GM04503 (cell line): Measurements from ENCODE around the gene CACNA2D2.

Source experiments
- DNase-seq: peaks from one replicate; pipeline ENCODE4 v3.0.0-alpha.2; 2012; ENCODE audit warnings: low read depth

CACNA2D2 gene

DNA sequence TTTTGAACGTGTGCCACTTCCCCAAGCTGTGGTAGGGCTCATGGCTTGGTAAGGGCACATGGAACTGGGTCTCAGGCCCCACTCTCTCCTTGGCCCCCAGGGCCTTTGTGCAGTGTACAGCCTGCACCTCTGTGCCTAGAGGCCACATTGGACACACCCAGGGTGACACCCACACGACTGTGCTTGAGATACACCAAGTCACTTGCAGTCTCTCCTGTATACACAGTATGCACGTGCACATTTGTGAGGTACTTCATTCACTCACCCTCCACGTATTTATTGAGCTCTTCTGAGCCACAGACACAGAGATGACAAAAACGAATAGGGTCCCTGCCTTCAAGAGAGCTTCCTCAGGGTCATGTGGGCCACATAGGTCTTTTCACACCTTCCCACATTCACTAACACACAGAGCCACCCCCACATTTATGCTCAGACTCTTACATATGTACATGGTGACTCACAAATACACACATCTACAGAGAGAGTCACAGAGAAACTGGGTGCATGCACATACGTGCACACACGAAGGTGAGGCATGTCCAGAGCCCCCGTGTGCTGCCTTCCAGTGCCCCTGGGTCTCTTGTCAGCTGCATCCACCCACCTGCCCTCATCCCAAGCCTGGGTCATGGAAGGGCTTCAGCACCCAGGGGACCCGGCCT is 134.3 kb downstream of the CACNA2D2 start:
- no peak for DNase-seq

DNA sequence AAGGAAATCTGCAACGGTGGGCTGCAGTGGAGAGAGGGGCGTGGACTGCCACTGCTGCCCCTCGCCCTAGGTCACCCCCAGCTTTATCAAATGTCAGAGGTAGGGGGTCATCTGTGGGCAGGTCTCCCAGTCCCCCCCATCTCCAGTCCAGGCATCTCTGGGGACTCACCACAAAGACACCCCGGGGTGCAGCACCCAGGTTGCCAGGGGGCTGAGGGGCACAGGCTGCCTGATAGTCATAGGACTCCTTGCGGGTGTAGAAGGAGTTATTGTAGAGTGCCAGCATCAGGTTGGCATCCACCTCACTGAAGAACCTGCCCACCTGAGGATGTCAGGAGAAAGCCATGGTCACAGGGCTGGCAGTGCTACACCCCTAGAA is 137.6 kb downstream of the CACNA2D2 start:
- no peak for DNase-seq

DNA sequence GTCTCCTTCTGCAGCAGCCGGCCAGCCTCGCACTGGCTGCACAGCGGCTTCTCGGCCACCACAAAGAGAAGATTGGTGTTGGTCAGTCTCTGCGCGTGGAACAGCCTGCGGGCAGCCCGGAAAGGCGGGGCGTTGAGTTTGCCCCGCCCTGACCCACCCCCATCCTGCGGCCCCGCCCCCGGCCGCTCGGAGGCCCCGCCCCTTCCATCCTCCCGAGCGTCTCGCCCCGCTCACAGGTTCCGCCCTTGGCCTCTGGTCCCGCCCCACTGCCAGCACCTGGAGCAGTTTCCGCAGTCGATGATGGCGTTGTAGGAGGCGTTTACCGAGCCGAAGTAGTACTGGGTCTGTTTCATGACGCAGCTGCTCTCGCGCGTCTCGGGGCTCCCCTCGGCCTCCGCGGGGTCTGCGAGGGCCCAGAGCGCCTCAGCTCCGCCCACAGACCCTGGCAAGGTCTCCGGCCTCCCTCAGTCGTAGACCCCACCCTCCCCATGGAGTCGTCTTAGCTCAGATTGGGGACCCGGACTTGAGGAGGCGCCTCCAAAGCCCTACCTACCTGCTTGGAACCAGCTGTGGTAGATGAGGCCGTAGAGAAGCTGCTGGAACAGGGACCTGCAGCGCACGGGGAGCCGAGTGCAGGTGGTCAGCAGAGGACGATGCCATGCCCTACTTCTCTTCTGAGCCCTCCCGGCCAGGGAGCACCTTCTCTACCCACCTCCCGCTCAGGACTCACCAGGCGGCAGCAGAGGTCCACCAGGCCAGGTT is 138.2 kb downstream of the CACNA2D2 start:
- no peak for DNase-seq

GRCh38 chr3:50364573-50365079 is 138.8 kb downstream of the CACNA2D2 start:
- DNase-seq: no peak

DNA sequence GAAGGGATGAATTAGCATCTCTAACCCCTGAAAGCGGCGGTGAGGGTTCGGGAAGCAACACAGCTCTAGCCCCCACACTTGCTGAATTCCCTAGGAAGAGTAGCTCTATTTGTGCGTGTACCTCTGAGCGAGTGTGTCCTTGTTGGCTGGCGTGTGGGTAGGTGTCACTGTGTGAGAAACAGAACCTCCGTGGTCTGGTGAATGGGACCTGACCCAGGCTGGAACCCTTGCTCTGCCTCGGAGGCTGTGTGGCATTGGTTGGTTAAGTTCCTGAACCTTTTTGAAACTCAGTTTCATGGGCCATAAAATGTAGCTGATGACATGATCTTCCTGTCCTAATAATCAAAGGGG is 143.7 kb downstream of the CACNA2D2 start:
- DNase-seq: no peak

DNA sequence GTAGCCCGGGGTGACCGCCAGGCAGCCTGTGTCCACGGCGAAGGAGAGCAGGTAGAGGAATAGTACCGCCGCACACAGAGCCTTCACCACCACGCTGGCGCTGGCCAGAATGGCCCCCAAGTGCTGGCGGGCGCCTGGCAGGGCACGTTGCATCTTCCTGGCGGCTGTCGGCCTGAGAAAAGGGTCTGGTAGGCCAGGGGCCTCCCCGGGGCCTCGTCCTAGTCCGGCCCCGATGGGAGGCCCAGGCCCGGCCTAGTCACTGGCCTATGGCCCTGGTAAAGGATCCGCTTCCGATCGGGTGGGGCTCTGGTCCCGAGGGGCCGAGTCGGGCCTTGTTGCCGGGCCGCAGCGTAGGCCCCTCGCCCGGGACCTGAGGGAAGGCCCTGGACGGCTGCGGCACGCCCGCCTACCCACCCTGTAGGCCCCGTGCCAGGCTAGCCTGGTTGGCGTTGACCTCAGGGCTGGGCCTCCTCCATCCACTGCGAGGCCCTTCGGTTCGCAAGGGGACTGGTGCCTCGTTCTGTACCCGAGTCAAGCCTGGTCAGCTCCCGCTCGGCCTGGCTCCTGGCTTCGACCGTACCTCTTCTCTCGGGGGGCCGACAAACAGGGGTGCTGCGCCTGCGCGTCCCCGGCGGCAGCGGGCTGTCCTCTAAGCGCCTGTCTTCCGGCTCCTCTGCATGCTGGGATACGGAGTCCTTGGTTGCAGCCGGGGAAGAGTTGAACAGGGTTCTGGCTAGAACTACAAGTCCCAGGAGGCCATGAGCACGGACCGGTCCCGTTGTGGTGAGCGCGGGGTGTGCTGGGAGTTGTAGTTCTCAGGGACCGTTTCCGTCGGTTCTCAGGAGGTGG is 144.3 kb downstream of the CACNA2D2 start, which contains the start of gene TMEM115:
Gene TMEM115, minus strand, starts transcription at position 611 of the 849 bp plus-strand sequence. Its CDS starts 458 bp downstream, at position 153.
- DNase-seq: peak; percentile 95

GRCh38 chr3:50358355-50358910 is 145.0 kb downstream of the CACNA2D2 start:
- DNase-seq: no peak

GRCh38 chr3:50357481-50357880 is 146.0 kb downstream of the CACNA2D2 start:
- no peak for DNase-seq

- no peak for DNase-seq
Observed at GRCh38 chr3:50356553-50356952, 146.9 kb downstream of the CACNA2D2 start.

GRCh38 chr3:50355829-50356552 is 147.4 kb downstream of the CACNA2D2 start:
- no peak for DNase-seq

GRCh38 chr3:50354850-50355249 is 148.6 kb downstream of the CACNA2D2 start:
- no peak for DNase-seq

GRCh38 chr3:50354186-50354764 is 149.2 kb downstream of the CACNA2D2 start:
- DNase-seq: no peak

DNA sequence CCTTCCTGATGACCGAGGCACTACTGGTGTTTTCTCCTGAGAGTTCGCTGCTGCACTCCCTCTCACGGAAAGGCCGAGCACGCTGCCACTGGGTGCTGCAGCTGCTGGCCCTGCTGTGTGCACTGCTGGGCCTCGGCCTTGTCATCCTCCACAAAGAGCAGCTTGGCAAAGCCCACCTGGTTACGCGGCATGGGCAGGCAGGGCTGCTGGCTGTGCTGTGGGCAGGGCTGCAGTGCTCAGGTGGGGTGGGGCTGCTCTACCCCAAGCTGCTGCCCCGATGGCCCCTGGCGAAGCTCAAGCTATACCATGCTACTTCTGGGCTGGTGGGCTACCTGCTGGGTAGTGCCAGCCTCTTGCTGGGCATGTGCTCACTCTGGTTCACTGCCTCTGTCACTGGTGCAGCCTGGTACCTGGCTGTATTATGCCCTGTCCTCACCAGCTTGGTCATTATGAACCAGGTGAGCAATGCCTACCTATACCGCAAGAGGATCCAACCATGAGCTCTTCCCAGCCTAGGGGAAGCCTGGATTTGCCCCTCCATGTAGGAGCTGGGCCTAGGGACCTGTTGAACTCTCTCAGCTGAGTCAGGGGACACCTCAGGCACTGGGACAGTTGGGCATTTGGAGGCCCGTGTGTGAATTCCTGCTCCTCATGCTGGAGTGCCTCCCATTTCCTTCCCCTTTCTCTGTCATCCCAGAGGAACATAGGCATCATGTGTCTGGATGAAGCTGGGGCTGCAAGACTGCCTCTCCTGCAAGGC is 150.0 kb downstream of the CACNA2D2 start:
- no peak for DNase-seq

GRCh38 chr3:50352781-50353180 is 150.7 kb downstream of the CACNA2D2 start:
- DNase-seq: no peak

DNA sequence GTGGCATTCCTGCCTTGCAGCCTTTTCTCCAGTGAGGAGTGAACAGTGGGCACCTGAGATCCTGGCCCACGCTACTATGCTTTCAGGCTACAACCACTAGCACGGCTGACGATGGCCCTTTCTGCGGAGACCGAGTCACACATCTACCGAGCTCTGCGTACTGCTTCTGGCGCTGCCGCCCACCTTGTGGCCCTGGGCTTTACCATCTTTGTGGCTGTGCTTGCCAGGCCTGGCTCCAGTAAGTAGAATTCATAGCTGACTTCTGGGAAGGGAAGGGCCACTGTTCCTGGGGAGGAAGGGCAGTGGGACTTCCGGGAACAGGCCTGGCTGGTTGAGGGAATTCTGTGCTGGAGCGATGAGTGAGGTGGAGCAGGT is 152.1 kb downstream of the CACNA2D2 start:
- DNase-seq: no peak

DNA sequence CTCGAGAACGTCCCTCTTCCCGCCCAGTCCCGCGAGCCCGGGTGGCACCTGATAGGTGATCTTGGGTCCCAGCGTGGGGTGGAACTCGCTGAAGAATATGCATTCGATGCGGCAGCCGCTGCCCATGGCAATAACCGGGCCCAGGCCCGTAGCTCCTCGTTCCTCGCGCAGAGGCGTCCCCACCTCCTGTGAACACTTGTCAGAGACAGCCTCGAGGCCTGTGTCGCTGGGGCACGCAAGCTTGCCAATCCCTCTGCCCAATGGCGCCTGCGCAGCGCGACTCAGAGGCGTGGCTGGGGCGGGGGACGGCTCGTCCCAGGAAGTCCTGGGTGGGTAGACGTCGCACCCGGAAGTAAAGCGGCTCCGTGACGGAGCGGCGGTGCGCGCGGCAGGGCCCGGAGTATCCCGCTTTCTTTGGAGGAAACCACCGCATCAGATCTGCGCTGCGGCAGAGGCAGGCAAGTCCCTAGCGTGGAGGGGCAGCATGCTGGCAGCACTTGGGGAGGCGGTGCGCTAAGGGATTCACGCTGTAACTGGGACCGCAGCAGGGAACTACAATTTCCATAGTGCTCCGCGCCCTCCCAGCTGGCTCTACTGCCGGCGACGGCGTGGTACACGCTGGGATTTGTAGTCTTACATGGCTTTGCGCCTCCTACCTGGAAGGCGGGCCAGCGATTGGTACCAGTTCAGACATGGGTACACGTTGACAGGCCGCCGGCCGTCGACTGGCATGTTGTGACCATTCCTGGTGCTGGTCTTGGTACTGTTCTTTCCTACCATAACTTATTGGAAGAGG is 152.7 kb downstream of the CACNA2D2 start, which contains the start of the genes CYB561D2 and NPRL2:
Gene CYB561D2, plus strand, starts transcription at position 336 of the 796 bp plus-strand sequence. CDS start 572 bp downstream, outside the sequence.
Gene NPRL2, minus strand, starts transcription at position 249 of the 796 bp plus-strand sequence. Its CDS starts 123 bp downstream, at position 126.
- DNase-seq: peak; percentile 74

DNA sequence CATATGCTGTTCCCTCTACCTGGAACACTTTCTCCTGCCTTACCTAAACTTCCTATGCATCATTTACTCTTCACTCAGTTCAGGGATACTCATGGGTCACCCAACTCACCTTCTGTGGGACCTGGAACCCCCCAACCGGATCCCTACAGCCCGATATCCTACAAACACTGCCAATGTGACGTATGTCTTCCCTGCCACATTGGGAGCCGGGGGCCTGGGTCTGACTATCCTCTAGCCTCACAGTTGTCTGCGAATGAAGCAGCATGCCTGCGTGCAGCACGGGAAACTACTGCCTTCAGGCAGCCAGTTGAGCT is 153.3 kb downstream of the CACNA2D2 start:
- no peak for DNase-seq

DNA sequence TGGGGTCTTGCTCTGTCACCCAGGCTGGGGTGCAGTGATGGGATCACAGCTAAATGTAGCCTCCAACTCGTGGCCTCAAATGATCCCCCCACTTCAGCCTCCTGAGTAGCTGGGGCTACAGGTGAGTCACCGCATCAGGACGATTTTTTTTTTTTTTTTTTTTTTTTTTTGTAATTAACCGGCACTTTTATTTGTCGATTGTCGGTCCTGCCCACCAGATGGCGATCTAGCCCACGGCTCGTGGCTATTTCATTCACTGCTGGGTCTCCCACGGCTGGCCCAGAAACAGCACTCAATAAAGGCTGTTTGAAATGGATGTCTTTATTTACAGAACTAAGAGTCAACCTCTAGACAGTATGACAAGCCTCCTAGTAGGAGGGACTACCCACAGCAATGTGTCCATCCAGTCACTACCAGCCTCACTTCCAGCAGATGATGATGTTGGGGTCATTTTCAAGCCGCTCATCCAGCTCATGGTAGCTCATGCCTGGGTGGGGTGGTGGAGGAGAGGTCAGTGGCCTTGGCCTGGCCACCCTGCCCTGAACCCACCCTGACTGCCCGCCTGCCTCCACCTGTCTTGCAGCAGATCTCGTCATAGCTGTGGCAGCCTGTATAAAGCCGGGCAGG is 156.1 kb downstream of the CACNA2D2 start:
- DNase-seq: no peak
